Smooth muscle cell of the umbilical artery (primary cell): ENCODE measurements around the gene MKNK1. TPM values are rescaled to one million over a fixed set of nuclear protein-coding genes. Genes with fewer than 3 reads are reported as not detected.

Experiments
- total RNA-seq: library from RNA; depleted of rRNA; stranded (reverse); fragments of >200 nt; gene quantifications from 2 replicates; pipeline ENCODE4 v1.2.3, GENCODE V29; 2014

Gene MKNK1
- total RNA-seq = 19.9 and 21.6 TPM in 2 replicates

DNA sequence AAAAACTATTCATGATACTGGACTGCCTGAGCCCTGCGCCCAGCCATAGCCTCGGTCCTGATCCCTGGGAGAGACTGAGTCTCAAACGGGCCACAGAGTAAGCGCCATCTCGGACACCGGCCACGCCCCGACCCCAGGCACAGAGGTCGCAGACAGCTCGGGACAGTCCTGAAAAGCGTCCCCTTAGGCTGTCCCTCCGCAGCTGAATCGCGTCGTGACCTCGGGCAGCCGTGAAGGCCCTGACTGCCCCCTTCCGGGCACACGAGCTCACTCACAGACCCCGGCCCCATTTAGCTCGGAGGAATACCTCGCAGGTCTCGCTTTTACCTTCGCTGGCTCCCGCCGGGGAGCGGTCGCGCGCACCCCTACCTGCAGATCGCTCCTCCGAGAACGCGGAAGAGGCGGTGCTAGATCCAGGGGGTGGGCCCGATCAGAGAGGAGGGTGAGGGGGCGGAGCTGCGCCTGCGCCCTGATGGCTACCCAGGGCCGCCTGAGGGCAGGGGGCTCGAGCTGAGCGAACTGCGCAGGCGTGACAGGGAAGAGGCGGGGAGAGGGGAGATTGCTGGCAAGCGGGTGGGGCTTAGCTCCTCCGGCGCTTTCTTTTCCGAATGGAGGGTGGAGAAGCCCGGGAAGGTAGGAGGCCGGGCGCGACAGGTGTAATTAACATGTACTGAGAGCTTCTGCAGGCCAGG, at the start of gene MKNK1:
Gene MKNK1, minus strand, starts transcription at position 411 of the 692 bp plus-strand sequence. CDS start 20,941 bp downstream, outside the sequence.

DNA sequence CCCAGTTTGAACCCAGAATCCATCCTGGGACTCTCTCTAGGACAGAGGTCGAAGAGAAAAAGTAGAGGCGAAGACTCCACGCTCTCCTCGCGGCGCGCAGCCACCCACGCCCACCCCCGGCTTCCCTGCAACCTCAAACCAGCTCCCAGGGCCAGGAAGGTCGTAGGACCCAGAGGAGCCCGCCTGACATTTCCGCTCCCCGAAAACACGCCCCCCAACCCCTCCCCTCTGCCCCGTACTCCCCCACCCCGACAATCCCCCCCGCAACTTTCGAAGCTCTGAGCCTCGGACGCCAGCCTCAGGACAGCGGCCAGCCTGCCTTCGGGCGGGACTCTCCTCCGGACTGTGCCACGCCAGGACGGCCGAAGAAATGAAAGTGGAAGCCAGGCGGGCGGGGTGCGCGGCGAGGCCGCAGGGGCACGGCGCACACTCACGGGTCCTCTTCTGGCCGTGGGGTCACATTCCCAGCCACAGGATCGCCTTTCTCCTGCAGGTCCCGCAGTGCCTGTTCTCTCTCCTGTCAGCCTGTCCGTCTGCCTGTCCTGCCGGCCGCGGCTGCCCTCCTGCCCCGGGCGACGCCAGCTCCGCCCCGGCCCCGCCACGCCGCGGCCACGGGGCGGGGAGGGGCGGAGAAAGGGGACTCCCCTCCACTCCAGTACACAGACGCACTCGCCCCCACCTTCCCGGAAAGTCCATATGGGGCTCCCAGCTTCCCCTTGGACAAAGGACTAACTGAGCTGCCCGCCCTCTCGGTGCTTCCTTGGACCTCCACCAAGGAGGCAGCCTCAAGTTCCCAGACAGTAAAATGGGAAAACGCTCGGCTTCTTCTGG, 12.4 kb upstream of the MKNK1 start, which contains the start of gene MOB3C:
Gene MOB3C, minus strand, starts transcription at position 535 of the 831 bp plus-strand sequence. CDS start 3,490 bp downstream, outside the sequence.

DNA sequence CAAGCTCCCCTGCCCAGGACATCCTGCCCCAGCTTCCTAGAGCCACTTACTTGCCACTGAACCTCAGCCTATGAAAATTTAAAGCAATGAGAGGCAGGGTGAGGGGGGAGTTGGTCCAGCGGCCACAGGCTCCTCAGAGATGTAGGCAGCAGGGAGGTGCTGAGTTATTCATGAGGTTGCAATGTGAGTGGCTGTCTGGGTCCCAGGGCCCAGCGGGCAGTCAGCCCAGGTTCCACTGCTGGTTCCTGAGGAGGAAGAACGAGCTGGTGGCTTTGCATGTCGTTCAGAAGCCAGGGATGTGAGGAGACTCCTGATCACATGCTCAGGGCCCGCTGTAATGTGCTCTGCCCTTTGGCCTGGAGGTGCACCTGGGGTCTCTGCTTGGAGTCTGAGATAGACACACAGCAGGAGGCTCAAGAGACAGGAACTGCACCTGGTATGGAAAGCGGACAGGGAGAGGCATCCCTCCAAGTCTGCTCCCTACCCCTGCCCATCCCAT, 52.4 kb downstream of the MKNK1 start, which contains the start of gene KNCN:
Gene KNCN, minus strand, starts transcription at position 51 of the 499 bp plus-strand sequence. CDS start 432 bp downstream, outside the sequence.

Other genes with a start within 250 kb of the MKNK1 start
- 0.30 and 1.6 TPM in 2 replicates for gene FAAH, start 210.0 kb downstream of the MKNK1 start, total RNA-seq
- not detected in 2 replicates for gene DMBX1, start 114.4 kb downstream of the MKNK1 start, total RNA-seq
- not detected in 2 replicates for gene KNCN, start 52.6 kb downstream of the MKNK1 start, total RNA-seq
- gene MOB3C, start 12.5 kb upstream of the MKNK1 start, total RNA-seq = 11.3 and 13.7 TPM in 2 replicates
- 44.8 and 51.4 TPM in 2 replicates for gene ATPAF1, start 64.1 kb upstream of the MKNK1 start, total RNA-seq
- not detected in 2 replicates for gene TEX38, start 67.6 kb upstream of the MKNK1 start, total RNA-seq
- 33.3 and 62.9 TPM in 2 replicates for gene EFCAB14, start 114.8 kb upstream of the MKNK1 start, total RNA-seq
- gene CYP4B1, start 194.8 kb upstream of the MKNK1 start, total RNA-seq = not detected in 2 replicates